ENCODE data around the gene PHLDA2. TPM values are rescaled to one million over a fixed set of nuclear protein-coding genes. Genes with fewer than 3 reads are reported as not detected.

Gene PHLDA2
- total RNA-seq, 1 donor from 2014 or later = 0.42 TPM

GRCh38 chr11:2914455-2915195 is 14.6 kb downstream of the PHLDA2 start:
- DNase-seq = no peak
- H3K4me3 Mint-ChIP-seq = no peak overlapping the region
- CTCF ChIA-PET = no interaction called here
- no peaks in the 10 kb centered on the region for H3K27me3 Mint-ChIP-seq
- no peaks in the 10 kb centered on the region for H3K9me3 Mint-ChIP-seq
- H3K36me3 Mint-ChIP-seq (ENCODE audit: low read depth) = no peaks in the 10 kb centered on the region
- peaks cover 12% of the 10 kb centered on the region for H3K4me1 Mint-ChIP-seq
- no peak for TF ChIP-seq CTCF (IDR thresholded peaks at IDR 0.05)
- intact Hi-C loops (cut with micrococcal nuclease) = no loop called here
- POLR2A ChIA-PET = interaction anchor here (0.6 kb wide), 1 partner anchor 50 kb away, joined by 3 read pairs; no protein-coding TSS in a partner anchor
- H3K27ac Mint-ChIP-seq = no peak overlapping the region
- ATAC-seq (ENCODE audit: low read depth) = no peak

GRCh38 chr11:2913776-2914175 is 15.4 kb downstream of the PHLDA2 start:
- Mint-ChIP-seq H3K4me3 (no peak overlapping the region), H3K36me3 (ENCODE audit: low read depth) (no peaks in the 10 kb centered on the region), H3K27ac (no peak overlapping the region), H3K4me1 (peaks cover 12% of the 10 kb centered on the region), H3K9me3 (no peaks in the 10 kb centered on the region), H3K27me3 (no peaks in the 10 kb centered on the region)
- ATAC-seq (ENCODE audit: low read depth) = no peak
- ChIA-PET POLR2A (interaction anchor here (1.0 kb wide), 1 partner anchor 12 kb away, joined by 3 read pairs; a partner anchor contains a TSS), CTCF (no interaction called here)
- no peak for DNase-seq
- intact Hi-C loops (cut with micrococcal nuclease) = no loop called here
- no peak for TF ChIP-seq CTCF (IDR thresholded peaks at IDR 0.05)

- H3K4me3 Mint-ChIP-seq = no peak overlapping the region
- intact Hi-C loops (cut with micrococcal nuclease) = no loop called here
- no peak for DNase-seq
- ChIA-PET CTCF (no interaction called here), POLR2A (interaction anchor here (1.0 kb wide), 1 partner anchor 11 kb away, joined by 3 read pairs; a partner anchor contains a TSS)
- TF ChIP-seq CTCF (IDR thresholded peaks at IDR 0.05) = no peak
- ATAC-seq (ENCODE audit: low read depth) = no peak
- H3K36me3 Mint-ChIP-seq (ENCODE audit: low read depth) = no peaks in the 10 kb centered on the region
- no peaks in the 10 kb centered on the region for H3K9me3 Mint-ChIP-seq
- H3K27me3 Mint-ChIP-seq = no peaks in the 10 kb centered on the region
- no peak overlapping the region for H3K27ac Mint-ChIP-seq
- peaks cover 12% of the 10 kb centered on the region for H3K4me1 Mint-ChIP-seq
Measured at GRCh38 chr11:2913019-2913431, 16.2 kb downstream of the PHLDA2 start.

DNA sequence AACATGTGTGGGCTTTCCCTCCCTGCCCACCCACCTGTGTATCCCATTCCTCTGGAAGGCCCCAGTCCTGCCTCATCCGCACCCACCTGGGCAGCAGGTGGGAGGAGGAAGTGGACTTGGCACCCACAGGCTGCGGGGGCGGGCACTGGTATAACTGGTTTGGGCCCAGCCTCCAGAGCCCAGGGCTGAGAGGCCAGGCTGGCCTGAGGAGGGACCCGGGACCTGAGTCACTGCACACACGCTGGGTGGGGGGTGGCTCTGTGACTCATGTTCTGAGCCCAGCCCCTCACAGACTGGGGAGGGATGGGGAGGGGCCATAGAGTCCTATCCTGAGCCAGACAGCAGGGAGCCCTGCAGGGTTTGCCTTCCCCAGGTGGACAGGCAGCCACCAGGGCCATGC is 16.7 kb downstream of the PHLDA2 start:
- DNase-seq (no peak), ATAC-seq (ENCODE audit: low read depth) (no peak)
- Mint-ChIP-seq H3K27me3 (no peaks in the 10 kb centered on the region), H3K36me3 (ENCODE audit: low read depth) (no peaks in the 10 kb centered on the region), H3K9me3 (no peaks in the 10 kb centered on the region), H3K4me3 (no peak overlapping the region), H3K4me1 (peaks cover 12% of the 10 kb centered on the region), H3K27ac (no peak overlapping the region)
- no peak for TF ChIP-seq CTCF (IDR thresholded peaks at IDR 0.05)
- CTCF ChIA-PET = no interaction called here
- POLR2A ChIA-PET = no interaction called here
- intact Hi-C loops (cut with micrococcal nuclease) = no loop called here

DNA sequence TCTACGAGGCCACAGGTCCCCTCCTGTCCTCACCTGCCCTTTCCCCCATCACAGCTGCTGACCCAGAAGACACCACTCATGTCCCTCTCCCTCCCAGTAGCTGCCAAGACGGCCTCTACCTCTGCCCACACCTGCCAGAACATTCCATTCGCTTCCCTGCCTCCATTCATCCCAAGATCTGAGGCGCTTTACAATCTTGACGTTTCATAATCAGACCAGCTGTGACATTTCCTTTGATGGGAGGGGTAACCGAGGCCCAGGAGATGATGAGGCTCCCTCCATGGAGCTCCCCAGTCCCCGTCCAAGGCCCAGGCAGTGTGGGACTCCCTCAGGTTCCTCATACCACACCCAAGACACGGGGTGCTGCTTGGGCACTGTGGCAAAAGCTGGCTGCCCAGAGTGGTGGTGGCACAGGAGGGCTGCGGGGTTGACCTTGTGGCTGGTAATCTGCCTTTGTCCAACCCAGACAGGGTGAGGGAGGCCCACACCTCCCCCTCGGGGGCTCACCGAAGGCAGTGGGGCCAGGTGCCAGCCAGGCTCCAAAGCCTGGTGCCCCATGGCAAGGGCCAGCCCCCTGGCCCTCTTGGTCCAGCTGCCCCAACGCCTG is 17.3 kb downstream of the PHLDA2 start:
- DNase-seq = no peak
- Mint-ChIP-seq H3K4me1 (peaks cover 12% of the 10 kb centered on the region), H3K36me3 (ENCODE audit: low read depth) (no peaks in the 10 kb centered on the region), H3K9me3 (no peaks in the 10 kb centered on the region), H3K27ac (no peak overlapping the region), H3K4me3 (no peak overlapping the region), H3K27me3 (no peaks in the 10 kb centered on the region)
- intact Hi-C loops (cut with micrococcal nuclease) = no loop called here
- no peak for TF ChIP-seq CTCF (IDR thresholded peaks at IDR 0.05)
- ATAC-seq (ENCODE audit: low read depth) = no peak
- ChIA-PET CTCF (no interaction called here), POLR2A (no interaction called here)

All from activated B cell treated with CpG ODN at 0.5 μM for 24 hours (primary cell).